Stimulated activated CD4-positive, alpha-beta T cell treated with anti-CD3 and anti-CD28 coated beads, TNF-alpha, amount 100 ng/mL, for 4 hours (primary cell): ENCODE measurements around the gene PSD.

Experiments used
- DNase-seq, 3 experiments: peaks; one replicate each; pipeline ENCODE4 v3.0.0-alpha.2; 2020; ENCODE audit warnings: low read depth in 3 of 3

PSD gene

DNA sequence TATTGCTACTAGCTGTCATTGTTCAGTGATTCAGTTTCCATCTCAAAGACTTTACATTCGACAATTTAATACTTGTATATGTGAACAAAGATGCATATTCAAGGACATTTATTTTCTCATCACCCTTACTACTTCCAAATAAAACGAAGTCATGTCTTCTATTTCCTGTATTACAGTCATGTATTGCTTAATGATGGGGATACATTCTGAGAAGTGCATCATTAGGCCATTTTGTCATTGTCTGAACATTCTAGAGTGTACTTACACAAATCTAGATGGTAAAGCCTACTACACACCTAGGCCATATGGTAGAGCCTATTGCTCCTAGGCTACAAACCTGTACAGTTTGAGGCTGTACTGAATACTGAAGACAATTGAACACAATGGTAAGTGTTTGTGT lies 26.3 kb upstream of the PSD start:
- no peak for DNase-seq

DNA sequence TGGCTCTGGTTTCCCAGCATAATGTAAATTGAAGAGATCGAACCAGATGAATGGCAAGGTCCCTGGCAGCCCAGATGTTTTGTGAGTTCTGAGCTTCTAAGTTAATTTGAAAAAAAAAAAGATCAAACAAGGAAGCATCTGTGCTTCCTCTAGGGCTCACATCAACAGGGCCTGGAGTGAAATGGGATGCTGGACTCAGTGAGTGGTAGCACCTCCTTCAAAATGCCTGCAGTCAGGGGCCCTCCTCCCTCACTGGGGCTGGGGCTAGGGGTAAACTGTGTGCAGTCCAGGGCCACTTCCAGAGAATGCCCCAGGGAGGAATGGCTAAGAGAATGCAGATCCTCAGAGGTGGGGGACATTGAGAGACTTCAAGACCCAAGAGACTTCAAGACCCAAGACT lies 19.8 kb upstream of the PSD start:
- no peak for DNase-seq

DNA sequence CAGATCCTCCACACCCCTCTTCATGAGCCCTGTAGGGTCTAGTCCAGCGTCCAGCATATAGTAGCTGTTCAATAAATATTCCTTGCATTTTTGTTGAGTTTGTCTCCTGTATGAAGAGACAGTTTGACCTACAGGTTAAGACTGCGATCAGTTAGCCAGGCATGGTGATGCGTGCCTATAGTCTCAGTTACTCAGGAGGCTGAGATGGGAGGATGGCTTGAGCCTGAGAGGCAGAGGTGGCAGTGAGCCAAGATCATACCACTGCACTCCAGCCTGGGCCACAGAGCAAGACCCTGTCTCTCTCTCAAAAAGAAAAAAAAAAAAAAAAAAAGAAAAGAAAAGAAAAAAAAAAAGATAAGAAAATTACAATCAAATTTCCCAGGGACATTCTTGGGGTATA lies 18.9 kb upstream of the PSD start:
- DNase-seq = no peak

DNA sequence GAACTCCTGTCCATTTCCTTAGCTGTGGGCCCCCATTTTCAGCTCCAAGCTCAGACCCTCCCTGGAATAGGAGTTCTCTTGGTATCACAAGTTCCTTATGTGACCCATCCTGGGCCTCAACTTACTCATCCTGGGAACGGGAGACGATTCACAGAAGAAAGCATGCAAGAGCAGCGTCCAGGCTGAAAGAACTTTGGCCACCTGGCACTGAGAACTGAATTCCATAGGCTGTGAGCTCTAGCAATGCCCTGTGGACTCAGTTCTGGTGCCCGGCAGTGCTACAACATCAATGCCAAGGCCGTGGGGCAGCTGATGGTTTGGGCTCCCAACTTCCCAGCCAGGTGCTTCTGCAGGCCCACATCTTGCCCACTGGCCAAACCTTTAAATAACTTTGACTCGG lies 17.7 kb upstream of the PSD start:
- DNase-seq = no peak

DNA sequence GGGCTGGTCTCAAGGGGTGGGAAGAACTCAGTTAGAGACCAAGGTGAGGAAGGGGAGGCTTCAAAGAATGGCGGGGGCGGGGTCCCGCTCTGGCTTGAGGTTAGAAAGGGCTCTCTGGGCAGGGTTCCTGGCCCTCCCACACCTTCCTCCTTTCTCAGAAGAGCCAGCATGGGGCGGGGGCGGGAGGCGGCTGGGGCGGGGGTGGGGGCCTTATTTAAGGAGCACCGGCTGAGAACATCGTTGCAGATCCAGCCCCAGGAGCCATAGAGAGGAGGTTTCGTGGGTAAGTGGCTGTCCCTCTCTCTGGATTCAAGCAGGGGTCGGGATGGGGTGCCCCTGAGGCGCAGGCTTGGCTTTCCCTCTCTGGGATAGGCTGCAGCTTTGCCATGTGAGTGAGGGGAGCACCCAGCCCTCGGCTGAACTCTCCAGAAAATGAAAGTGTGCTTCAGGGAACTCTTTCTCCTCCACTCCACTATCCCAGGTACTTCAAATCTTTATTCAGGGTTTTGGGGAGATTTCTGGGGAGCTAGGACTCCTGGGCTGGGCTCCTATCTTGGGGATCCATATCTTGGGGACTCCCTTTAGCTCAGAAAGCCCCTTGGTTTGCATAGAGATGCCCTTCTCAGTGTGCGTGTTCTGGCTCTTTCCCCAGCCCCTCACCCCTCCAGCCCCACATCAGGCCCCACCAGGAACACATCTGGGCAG lies 17.1 kb upstream of the PSD start:
- peak in 2 of 3 experiments; percentile 42 to 45 for DNase-seq

DNA sequence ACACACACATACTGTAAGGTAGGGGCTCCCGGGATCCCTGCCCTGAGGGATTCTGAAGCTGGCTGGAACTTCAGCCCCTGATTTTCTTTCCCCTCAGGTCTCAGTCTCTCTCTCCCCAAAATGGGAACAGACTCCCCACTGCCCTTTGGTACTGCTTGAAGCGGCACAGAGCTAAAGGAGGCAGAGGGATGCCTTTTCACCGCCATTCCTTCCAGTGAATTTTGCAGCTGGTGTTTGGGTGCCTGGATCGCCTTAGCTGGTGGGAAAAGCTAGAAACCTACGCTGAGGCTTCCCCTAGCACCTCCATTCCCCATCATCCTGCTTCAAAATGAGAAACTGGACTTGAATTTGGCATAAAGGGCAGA lies 16.5 kb upstream of the PSD start:
- DNase-seq = no peak

DNA sequence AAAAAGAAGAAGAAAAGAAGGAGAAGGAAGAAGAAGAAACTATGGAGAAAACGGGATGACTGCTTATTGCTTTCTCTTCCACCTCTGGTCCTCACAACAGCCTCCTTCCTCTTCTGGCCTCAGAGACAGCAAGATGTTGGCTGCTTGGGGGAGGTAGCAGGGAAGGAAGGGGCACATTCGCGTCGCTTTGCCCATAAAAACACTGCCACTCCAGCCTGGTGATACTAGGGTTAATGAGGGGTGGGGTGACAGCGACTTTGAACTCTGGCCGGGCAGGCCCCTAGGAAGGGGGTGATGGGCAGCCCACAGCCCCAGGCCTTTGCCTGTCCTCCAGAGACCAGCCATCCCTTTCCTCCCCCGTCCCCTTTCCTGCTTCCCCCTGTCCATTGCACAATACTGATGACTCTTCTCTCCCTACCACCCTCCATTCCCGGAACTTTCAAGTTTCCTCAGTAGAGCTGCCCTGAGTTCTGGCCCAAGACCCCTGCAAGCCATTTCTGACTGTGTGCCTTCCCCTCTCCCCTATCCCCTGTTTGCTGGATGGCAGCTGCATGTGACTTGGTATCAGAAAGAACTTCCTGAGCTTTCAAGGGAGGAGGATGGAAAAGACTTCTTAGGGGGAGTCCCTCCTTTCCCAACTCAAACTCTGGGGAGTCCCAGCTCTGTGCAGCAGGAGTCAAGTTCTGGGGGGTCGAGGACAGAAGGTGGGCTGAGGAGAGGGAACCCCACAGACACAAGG lies 16.0 kb upstream of the PSD start:
- DNase-seq = no peak

DNA sequence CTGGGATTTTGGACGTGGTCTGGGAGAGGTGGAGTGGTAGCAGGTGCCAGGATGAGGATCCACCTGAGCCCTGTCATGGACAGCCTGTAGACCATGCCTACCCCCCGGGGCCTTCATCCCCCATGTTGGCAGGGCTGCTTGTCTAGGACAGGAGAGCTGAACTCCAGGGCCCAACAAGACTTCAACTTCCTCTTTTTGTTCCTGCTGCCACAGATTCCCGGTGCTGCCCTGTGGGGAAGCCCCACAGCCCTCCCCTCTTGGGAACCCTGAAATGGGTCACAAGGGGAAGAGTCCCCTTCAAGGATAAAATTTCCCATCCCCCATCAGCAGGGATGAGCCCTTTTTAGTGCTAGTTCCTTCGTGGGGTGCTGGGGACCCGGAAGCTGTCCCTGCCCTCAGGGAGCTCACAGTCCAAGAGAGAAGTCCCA lies 15.0 kb upstream of the PSD start:
- DNase-seq = no peak

DNA sequence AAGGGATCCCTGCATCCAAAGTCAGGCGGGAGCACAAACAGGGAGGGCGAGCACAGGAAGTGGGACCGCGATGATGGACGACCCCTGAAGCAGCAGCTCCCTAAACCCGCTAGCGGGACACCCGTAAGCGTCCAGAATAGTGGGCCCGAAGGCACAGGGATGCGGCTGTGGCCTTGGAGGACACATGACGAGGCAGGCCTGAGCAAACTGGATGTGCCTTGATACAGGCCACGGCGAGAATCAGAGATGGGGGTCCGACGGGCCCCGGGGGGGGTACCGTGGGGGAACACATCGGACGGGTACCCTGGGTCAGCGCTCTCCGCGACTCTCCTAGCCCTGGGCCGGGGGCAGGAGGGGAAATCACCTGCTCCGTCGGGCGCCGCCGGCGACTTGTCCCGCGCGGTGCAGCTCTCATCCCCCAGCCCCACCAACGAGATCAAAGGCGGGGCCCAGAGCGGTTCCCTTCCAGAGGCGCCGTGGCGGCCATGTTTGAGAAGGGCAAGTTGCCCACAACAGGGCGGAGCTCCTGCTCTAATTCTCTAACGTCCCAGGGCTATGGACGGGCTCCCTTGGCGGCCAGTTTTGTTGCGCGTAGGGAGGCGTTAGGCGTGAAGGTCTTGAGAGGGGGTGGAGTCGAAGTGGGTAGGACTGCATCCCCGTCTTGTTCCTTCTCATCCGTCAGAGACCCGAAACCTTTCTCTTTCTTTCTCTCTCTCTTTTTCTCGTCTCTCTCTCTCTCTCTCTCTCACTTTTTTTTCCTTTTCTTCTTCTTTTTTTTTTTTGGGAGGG lies 13.8 kb upstream of the PSD start, which contains the start of gene CUEDC2:
TSS of gene CUEDC2 (minus strand) at position 413 of the 789 bp plus-strand sequence. CDS start 7,386 bp downstream, outside the sequence.
- DNase-seq = peak; percentile 88 to 95 (median 89)

DNA sequence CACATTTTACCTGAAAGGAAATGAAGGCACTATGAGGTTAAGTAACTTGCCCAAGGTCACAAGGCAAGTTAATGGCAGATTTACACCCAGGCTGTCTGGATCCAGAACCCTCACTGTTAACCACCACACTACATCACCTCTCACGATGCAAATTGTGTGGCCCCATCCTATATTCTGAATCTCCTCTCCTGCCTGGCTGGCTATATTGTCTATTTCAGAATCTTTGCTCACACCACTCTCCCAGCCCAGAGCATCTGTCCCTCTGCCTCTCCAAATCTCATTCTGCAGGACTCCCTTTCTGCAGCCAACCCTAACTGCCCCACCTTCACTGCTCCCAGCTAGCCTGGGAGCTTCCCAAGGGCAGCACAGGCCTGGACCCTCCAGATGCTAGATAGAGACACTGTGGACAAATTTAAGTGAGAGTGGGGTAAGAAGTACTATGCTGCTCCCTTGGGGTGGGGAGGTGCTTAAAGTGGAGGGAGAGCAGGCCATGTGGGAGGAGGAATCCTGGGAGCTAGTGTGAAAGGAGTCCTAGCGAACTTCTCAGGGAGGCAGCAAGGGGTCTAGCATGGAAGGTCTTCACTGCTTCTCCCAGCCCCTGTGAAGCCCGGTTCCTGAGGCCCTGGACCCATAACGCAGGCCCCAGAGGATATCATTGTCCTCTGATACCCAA lies 13.0 kb upstream of the PSD start:
- no peak for DNase-seq

DNA sequence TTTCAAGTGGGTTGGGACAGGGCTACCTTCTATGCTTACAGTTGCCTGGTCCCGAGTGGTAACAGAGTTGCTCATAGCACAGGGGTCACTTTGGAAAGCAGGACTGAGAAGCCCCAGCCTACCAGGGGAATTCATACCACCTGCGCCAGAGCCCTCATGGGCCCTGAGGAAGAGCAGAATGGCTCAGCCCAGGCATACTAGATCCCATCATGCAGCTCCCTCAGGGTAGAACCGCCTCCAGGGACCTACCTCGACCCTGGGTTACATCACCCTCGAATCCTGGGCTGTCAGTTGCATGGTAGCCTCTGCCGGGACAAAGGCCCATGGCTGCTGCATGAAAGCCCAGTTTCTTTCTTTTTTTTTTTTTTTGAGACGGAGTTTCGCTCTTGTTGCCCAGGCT lies 10.9 kb upstream of the PSD start:
- DNase-seq = no peak

DNA sequence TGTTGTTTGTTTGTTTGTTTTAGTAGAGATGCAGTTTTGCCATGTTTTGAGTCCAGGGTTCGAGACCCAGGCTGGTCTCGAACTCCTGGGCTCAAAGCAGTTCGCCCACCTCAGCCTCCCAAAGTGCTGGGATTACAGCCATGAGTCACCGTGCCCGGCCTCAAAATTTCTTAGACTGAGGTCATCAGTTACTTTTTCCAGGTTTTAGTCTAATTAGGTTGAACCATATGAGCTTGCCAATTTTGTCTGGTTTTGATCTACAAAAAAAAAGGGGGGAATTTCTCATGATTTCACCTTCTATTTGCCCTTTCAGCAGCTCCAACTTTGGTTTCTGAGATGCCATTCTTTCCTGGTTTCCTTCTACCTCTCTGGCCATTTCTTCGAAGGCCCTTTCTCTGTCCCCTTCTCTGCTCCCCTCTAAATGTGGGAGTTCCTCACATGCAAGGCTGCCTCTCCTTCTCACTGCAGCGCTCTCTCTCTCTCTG lies 8.3 kb upstream of the PSD start:
- DNase-seq = no peak

DNA sequence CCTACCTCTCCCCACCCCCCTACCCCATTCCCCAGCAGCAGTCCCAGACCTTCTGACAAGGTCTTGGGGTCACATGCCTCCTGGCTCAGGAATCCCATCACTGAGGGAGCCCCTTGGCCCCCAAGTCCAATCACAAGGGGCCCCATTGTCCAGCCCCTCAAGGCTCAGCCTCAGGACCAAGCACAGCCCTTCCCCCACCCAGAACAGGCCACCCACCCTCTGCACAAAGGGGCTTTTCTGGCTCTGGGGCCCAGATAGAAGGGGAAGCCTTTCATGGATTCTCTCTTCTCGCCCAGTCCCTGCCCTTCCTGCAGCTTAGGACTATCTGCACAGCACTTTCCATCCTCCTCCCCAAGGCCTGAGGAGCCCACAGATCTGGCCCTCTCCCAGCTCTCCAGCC lies 6.9 kb upstream of the PSD start:
- no peak for DNase-seq

DNA sequence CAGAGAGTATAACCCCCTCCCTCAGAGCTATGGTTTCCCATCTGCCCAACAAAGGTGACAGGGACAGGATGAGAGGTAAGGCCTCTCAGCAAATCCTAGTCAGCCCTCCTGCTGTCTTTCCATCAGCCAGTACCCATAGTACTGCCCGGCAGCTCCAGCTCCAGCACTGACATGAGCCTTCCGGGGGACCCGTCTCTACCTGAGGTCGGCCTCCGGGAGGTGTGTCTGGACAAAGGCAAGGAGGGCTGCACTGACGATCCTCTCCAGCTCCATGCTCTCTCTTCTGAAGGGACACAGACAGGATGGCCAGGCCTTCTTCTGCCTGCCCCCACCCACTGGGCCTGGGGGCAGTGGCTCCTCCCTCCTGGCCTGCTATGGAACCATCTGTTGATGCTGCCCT lies 6.3 kb upstream of the PSD start:
- DNase-seq = no peak

DNA sequence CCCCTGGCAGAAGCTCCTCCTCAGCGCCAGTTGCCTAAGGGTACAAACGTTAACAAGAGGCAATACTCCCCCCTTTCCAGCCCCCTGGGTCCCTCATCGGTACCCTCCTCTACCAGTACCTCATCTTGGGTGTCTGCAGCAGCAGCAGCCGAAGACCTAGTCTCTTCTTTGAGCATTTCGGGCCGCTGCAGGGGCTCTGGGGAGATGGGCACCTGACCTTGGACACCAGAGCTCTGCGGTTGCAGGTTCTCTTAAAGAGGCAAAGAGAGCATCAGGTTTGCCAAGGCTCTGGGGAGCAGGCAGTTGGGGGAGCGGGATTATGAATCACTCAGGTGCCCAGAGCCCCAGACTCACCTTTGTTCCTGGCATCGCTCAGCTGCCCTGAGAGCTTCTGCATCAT lies 5.6 kb upstream of the PSD start:
- no peak for DNase-seq

DNA sequence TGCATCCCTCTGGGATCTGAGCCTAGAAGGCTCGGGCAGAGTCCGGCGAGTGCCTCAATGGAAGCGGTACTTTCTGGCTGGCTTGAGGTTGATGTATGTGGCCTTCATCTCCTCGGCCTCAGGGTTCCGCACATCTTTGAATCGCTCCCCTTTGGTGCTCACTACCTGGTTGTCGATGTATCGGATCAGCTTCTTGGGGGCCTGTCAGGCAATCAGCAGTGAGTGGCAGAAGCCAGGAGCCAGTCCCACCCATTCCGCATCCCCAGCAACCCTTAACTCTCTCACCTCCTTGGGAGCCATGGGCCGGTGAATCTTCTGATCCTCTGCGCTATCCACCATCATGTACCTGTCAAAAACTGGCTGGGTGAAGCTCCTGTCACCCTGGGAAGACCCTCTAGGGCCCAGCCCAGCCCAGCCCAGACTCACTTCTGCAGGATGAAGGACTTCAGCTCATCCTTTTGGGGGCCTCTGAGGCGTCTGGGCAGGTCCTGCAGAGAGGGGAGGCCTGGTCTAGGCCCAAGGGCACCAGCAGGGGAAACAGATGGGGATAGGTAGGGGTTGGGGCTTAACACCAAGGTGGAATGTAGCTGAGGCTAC lies 4.9 kb upstream of the PSD start:
- no peak for DNase-seq

DNA sequence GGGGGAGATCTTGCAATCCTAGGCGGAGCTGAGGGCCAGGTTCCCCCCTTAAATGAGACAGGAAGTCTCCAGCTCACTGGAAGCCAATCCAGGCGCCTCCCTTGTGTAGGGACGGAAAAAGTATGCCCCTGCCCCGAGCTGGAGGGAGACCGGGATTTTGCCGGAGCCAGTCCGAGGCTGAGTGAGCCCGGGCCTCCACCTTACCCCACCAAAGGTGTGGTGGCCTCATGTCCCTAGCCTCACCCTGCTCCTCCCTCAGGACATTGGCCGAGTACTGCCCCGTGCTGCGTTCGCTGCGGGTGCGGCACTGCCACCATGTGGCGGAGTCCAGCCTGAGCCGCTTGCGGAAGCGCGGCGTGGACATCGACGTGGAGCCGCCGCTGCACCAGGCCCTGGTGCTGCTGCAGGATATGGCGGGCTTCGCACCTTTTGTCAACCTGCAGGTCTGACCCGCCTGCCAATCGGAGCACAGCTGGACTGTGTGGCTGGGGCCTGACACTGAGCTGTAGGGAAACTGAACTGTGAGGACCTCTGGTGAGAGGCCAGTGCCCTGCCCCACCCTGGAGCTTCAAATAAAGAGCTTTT lies 4.1 kb upstream of the PSD start:
- no peak for DNase-seq

DNA sequence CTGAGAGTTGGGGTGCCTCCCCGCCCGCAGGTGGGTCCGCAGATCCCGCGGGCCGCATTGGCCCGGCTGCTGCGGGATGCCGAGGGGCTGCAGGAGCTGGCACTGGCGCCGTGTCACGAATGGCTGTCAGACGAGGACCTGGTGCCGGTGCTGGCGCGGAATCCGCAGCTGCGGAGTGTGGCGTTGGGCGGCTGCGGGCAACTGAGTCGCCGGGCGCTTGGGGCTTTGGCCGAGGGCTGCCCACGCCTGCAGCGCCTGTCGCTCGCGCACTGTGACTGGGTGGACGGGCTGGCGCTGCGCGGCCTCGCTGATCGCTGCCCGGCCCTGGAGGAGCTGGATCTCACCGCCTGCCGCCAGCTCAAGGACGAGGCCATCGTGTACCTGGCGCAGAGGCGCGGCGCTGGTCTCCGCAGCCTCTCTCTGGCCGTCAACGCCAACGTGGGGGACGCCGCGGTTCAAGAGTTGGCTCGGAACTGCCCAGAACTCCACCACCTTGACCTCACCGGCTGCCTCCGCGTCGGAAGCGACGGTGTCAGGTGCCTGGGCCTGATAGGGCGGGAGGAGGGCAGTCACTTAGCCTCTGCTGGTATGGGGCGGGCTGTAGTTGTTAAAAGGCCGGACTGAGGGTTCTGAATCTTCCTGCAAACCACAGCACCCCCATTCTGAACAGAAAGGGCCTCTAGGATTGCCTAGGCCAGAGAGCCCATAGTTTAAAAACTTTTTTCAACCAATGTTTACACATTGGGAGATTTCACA lies 3.4 kb upstream of the PSD start:
- no peak for DNase-seq

DNA sequence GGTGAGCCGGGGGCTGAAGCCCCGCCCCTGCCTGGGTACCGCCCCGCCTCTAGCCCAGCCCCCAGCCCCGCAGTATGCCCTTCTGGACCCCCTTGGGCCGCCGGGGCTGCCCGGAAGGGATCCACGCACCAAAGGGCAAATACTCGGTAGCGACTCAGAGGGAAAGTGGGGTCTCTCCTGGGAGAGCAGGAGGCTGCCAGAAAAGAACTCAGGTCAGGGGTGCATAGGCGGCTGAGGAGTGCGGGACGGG lies 2.8 kb upstream of the PSD start:
- peak in 1 of 3 experiments; percentile 40 for DNase-seq

DNA sequence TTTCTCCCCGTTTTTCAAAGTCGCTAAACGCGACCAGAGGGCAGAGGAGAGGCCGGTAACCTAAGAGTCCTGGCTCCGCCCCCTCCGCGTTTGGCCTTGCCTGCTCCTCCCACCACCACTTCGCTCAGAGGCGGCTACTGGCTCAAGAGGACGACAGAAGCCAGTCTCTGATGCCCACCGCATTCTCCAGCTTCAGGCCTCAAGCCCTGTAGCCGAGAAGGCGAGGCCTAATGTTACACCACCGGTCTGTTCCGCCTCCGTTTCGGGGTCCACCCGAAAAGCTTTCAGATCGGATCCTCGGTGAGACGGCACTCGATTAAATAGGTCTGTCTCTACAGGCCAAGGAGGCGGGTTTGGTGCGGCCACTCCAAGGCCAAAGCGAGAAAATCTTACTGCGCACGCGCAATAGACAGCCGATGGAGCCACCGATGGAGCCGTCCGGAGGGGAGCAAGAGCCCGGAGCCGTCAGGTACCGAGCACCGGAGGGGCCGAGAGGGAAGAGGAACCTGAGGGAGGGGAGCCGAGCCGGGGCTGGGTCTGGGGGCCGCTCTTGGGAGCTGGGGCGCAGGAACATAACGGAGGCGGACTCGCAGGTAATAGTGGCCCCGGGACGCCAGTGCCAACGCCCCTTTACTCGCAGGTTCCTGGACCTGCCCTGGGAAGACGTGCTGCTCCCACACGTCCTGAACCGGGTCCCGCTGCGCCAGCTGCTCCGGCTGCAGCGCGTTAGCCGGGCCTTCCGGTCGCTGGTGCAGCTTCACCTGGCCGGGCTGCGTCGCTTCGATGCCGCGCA lies 2.3 kb upstream of the PSD start, which contains the start of gene FBXL15:
TSS of gene FBXL15 (plus strand) at position 123 of the 793 bp plus-strand sequence. CDS start at position 417, 294 bp downstream.
- DNase-seq = peak; percentile 82 to 94 (median 94)
